SH-SY5Y (cell line): ENCODE results near the gene GNAT1.

Source experiments
- GATA2 ChIP-seq: IDR thresholded peaks from 2 replicates; pipeline ENCODE4 v1.6.1; 2011; ENCODE audit warnings: mild to moderate bottlenecking, low read depth, low read length
- GATA3 ChIP-seq: IDR thresholded peaks from 2 replicates; pipeline ENCODE4 v1.6.1; 2011; ENCODE audit warnings: low read depth, mild to moderate bottlenecking, low read length, moderate library complexity

DNA sequence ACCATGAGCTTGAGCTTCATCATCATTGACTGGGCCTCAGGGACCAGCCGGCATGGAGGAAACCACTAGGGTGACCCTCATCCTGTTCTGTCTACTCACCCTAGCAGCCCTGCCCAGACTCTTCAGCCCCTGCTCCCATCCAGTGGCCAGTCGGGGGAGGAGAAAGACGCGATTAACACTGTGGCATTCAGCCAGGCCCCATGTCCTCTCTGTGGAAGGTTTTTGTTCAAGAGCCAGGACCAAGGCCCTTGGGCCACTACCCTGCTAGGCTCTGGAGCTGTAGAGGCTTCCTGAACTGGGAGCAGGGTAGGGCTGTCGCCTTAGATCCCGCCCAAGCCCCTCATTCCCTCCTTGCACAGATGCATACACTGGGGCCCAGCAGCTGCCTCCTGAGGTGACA is 28.7 kb downstream of the GNAT1 start:
- no peak for TF ChIP-seq GATA3
- TF ChIP-seq GATA2 = no peak
